NCI-H2081 (cell line): Measurements from ENCODE around the gene ESRRA.
"Not testable (repeated sequence)": the region's sequence is repeated elsewhere in the genome, so short reads cannot be mapped to it uniquely, and the experiment has no call there.

Experiments
- DNase-seq, 2 experiments: peaks; one replicate each; lab custom pipeline; 2025; lab: John Stamatoyannopoulos, UW

ESRRA gene

GRCh38 chr11:64292460-64293254 is 12.7 kb upstream of the ESRRA start:
- DNase-seq, result no peak

GRCh38 chr11:64294774-64295173 is 10.6 kb upstream of the ESRRA start:
- no peak for DNase-seq

GRCh38 chr11:64295760-64296159 is 9.6 kb upstream of the ESRRA start:
- no peak for DNase-seq

GRCh38 chr11:64296236-64296635 is 9.1 kb upstream of the ESRRA start:
- no peak for DNase-seq

GRCh38 chr11:64296830-64297698 is 8.3 kb upstream of the ESRRA start:
- no peak for DNase-seq

- DNase-seq, result peak; percentile 20 to 46
These were observed 7.5 kb upstream of the ESRRA start for GRCh38 chr11:64297699-64298358.

- DNase-seq, result no peak
These were observed 6.1 kb upstream of the ESRRA start for GRCh38 chr11:64298966-64299846.

DNA sequence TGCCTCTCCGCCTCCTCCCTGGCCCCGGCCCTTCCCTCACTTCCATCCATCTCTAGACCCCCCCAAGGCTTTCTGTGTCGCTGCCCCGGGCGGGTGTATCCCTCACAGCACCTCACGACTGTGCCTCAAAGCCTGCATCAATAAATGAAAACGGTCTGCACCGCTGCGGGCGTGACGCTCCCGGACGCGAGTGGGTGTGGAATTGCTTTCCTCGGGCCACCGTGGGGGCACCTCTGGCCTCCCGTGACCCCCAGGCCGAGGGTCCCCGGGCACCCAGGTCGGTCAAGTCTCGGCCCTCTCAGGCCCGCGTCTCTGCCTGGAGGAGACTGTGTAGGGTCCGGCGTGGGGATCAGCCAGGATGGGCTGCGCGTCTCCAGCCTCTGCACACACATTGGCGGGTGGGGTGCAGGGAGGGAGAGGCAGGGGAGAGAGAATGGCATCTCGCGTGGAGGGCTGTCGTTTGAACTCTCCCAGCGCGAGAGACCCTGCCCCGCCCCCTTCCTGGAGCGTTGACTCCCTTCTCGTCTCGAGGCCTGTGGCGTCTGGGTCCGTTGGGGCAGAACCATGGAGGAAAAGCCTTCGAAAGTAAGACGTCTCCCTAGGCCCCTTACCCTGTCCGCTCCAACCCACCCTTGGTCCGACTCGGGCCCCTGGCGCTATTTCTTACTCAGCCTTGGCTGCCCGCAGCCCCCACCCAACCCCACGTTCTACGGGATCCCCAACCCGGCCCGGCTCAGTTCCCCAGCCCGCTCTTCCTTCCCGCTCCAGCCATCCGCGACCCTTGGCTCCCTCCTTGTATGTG is 5.3 kb upstream of the ESRRA start, which contains the start of gene CATSPERZ:
CATSPERZ (plus strand) TSS at position 512 of the 802 bp plus-strand sequence; CDS start at position 565, 53 bp downstream.
- no peak for DNase-seq

GRCh38 chr11:64303109-64304031 is 2.0 kb upstream of the ESRRA start:
- DNase-seq, result no peak

DNA sequence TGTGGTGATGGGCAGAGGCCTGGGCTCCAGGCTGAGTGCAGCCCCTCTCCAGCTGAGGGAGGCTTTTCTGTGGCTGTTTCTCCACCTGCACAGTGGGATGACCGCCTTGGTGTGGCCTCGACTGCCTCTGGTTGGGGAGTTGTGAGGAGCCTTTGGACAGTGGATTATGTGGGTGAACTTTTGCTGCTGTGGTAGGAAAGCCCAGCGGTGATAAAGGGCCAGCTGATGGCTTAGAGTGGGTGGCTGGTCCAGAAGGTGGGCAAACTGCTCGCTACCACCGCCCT is 1.4 kb upstream of the ESRRA start:
- no peak for DNase-seq

DNA sequence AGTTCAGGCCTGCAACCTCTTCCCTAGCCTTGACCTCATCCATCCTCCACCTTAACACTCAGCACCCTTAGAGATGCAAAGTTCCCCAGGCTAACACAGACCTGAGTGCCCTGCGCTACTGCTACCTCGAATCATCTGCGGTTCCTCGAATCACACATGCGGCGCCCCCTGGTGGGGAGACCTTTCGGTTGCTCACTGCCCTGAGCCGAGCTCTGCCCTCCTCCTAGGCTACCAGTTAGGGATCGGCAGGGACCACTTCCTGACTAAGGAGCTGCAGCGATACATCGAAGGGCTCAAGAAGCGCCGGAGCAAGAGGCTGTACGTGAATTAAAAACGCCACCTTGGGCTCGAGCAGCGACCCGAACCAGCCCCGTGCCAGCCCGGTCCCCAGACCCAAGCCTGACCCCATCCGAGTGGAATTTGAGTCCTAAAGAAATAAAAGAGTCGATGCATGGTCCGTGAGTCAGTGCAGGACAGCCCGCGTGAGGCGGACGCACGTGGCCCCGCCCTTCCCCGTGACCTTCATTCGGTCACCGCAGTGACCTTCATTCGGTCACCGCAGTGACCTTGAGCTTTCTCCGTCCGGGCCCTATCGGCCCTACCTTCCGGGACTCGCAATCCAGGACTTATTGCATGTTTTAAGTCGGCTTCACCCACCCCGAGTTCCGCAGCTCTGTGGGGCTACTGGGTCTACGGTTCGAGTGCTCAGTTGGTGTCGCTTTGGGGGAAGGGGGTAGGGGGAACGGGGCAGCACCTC is 830 bp upstream of the ESRRA start:
- DNase-seq, result peak; percentile 85 to 87

- peak; percentile 34 to 47 for DNase-seq
These were observed 603 bp downstream of the ESRRA start for GRCh38 chr11:64305691-64306562.

GRCh38 chr11:64306563-64306875 is 1.2 kb downstream of the ESRRA start:
- no peak for DNase-seq

DNA sequence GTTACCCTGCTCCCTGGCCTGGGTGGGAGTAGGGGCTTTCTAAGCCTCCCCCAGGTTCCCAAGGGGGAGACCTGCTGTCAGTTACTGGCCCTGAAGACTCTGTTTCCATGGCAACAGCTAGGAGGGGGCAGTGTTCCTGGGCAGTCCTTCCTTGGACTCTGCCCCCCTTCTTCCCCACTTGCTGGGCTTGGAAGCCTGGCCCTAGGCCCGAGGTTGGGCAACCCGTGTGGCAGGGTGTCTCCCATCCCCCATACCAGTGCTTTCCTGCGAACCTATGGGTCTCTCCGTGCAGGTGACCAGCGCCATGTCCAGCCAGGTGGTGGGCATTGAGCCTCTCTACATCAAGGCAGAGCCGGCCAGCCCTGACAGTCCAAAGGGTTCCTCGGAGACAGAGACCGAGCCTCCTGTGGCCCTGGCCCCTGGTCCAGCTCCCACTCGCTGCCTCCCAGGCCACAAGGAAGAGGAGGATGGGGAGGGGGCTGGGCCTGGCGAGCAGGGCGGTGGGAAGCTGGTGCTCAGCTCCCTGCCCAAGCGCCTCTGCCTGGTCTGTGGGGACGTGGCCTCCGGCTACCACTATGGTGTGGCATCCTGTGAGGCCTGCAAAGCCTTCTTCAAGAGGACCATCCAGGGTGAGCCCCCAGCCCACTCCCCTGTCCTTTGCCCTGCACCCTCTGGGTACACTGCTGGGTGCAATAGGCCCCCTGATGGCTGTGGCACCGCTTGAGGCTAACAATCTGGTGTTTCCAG is 1.7 kb downstream of the ESRRA start:
- no peak for DNase-seq

DNA sequence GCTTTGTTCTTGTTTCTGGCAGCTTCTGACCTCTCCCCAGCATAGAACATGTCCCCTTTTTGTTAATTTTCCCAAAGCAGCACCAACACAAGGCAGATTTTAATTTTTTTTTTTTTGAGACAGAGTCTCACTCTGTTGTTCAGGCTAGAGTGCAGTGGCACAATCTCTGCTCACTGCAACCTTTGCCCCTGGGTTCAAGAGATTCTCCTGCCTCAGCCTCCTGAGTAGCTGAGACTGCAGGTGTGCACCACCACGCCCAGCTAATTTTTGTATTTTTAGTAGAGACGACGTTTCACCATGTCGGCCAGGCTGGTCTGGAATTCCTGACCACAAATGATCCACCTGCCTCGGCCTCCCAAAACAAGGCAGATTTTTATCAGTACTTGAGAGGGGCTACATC is 2.5 kb downstream of the ESRRA start:
- not testable (repeated sequence) for DNase-seq

- DNase-seq, result no peak
These were observed 7.6 kb downstream of the ESRRA start for GRCh38 chr11:64312947-64313346.

GRCh38 chr11:64313491-64314145 is 8.3 kb downstream of the ESRRA start:
- no peak for DNase-seq
